Muscle of leg (tissue), 11 donors: ENCODE measurements around the gene OPN1MW. TPM values are rescaled to one million over a fixed set of nuclear protein-coding genes. Genes with fewer than 3 reads are reported as not detected.
"Not testable (repeated sequence)": the region's sequence is repeated elsewhere in the genome, so short reads cannot be mapped to it uniquely, and the experiment has no call there.

Source experiments
- DNase-seq: peaks from one replicate; pipeline ENCODE4 v3.0.0; 2013
- H3K27ac ChIP-seq: one replicate; pipeline ENCODE4 v1.5.1; 2013; ENCODE audit warnings: mild to moderate bottlenecking, low read length, control low read depth
- H3K27me3 ChIP-seq: one replicate; pipeline ENCODE4 v1.6.1; 2013; ENCODE audit warnings: low read length; ENCODE audit not compliant: control insufficient read depth, insufficient read depth
- H3K36me3 ChIP-seq: one replicate; pipeline ENCODE4 v1.6.1; 2013; ENCODE audit warnings: low read length; ENCODE audit not compliant: control insufficient read depth, insufficient read depth
- H3K4me1 ChIP-seq: one replicate; pipeline ENCODE4 v1.6.1; 2013; ENCODE audit warnings: low read length; ENCODE audit not compliant: control insufficient read depth, insufficient read depth
- H3K4me3 ChIP-seq: one replicate; pipeline ENCODE4 v1.5.1; 2013; ENCODE audit warnings: low read length, control low read depth
- H3K9me3 ChIP-seq: replicated peaks from 2 replicates; pipeline ENCODE4 v1.6.1; 2013; ENCODE audit warnings: low read depth, low read length; ENCODE audit not compliant: control insufficient read depth
- WGBS: methylation state at CpG from one replicate; pipeline ENCODE4 v1.1.5; 2013; ENCODE audit warnings: missing lambda C conversion rate; ENCODE audit not compliant: insufficient coverage; 5-methylcytosine and 5-hydroxymethylcytosine counted together
- polyA plus RNA-seq, 8 donors: library from polyadenylated mRNA; unstranded; fragments of 120-200 nt; gene quantifications; one replicate each; pipeline versions ENCODE4 v1.2.1 to v1.2.3, GENCODE V29; 2013; ENCODE audit warnings: inconsistent platforms in 1 of 8, low replicate concordance in 1 of 8; ENCODE audit not compliant: insufficient read length in 8 of 8, insufficient read depth in 1 of 8
- total RNA-seq: library from RNA; stranded (reverse); fragments of 120-200 nt; gene quantifications from one replicate; pipeline ENCODE4 v1.2.4, GENCODE V29; 2013

Gene OPN1MW
- total and polyA plus RNA-seq, 9 donors, result not detected

DNA sequence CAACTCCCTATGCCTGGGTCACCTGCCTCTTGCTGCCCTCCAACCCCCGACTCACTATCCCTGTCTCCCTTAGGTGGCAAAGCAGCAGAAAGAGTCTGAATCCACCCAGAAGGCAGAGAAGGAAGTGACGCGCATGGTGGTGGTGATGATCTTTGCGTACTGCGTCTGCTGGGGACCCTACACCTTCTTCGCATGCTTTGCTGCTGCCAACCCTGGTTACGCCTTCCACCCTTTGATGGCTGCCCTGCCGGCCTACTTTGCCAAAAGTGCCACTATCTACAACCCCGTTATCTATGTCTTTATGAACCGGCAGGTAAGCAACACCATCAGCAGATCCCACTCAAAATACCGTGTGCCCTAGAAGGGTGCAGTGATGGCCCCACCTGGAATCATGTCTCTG, 26.2 kb upstream of the OPN1MW start:
- DNase-seq, H3K27ac ChIP-seq, H3K4me3 ChIP-seq, H3K36me3 ChIP-seq, H3K27me3 ChIP-seq, H3K4me1 ChIP-seq, H3K9me3 ChIP-seq: not testable (repeated sequence)
- 98% methylated on average over 5 of the region's 11 CpGs for WGBS

DNA sequence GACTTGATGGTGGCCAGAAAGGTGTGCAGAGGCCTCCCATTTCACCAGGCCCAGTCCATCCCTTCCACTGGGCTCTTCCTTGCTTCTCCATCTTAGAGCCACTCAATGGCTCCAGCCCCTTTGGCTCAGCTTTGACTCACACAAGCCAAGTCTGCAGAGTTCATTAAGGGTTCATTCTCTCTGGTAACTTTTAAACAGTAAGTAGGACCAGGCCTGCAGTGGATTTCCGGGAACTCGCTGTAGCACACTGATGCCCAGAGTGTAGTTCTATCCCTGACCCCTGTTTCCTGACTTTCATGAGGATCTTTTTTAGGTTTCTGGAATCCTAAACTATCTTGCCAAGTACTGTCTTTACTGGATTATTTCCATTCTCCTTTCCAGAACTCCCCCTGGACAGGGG, 25.2 kb upstream of the OPN1MW start:
- H3K27ac ChIP-seq, H3K9me3 ChIP-seq, H3K4me3 ChIP-seq, H3K36me3 ChIP-seq, DNase-seq, H3K4me1 ChIP-seq, H3K27me3 ChIP-seq: not testable (repeated sequence)
- WGBS, result no CpG with 5 or more reads among the region's 2 CpGs

DNA sequence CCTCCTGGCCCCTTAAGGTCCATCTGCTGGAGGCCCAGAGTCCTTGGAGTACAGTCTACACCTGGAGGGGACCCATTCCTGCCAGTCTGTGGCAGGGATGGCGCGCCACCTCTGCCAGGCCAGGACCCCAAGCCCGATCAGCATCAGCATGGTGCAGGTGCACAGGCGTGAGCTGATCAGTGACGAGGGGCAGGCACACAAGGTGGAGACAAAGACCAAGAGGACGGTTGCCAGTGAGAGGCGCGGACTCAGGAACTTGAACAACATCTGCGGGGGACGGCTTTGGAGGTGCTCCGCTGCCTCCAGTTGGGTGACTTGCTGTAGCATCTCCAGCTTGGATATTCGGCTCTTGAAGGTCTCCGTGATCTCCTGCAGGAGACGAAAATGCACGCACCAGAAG, 23.1 kb upstream of the OPN1MW start:
- no CpG with 5 or more reads among the region's 15 CpGs for WGBS
- not testable (repeated sequence) for H3K4me1 ChIP-seq, H3K9me3 ChIP-seq, DNase-seq, H3K36me3 ChIP-seq, H3K27me3 ChIP-seq, H3K27ac ChIP-seq, H3K4me3 ChIP-seq

DNA sequence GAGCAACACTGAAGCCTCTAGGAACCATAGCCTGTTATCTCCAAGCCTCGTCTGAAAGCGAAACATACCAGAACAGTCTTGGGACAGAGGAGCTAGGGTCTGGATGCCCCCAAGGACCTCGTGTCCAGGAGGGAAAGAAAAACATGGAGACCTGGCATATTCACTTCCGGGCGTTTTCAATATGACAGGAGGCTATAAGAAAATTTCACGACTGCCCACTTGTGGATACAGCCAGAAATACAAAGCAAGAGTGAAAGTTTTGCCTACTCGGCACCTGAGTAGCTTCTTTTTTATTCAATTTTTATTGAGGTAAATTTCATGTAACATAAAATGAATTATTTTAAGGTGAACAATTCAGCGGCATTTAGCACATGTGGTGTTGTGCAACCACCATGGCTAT, 17.5 kb upstream of the OPN1MW start:
- not testable (repeated sequence) for H3K36me3 ChIP-seq, DNase-seq, H3K9me3 ChIP-seq, H3K4me3 ChIP-seq, H3K4me1 ChIP-seq, H3K27me3 ChIP-seq, H3K27ac ChIP-seq
- no CpG with 5 or more reads among the region's 8 CpGs for WGBS

DNA sequence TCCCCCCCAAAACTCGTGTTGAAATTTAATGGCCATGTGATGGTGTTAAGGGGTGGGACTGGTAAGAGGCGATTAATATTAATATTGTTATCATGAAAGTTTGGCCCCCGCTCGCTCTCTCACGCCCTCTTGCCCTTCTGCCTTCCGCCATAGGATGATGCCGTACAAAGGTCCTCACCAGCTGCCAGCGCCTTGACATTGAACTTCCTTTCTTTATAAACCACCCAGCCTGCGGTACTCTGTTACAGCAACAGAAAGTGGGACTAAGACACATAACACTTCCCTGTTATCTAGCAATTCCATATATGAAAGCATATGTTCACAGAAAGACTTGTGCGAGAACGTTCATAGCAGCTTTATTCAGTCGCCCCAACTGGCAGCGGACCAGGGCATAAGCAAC, 14.0 kb upstream of the OPN1MW start:
- not testable (repeated sequence) for H3K27ac ChIP-seq, H3K9me3 ChIP-seq, H3K36me3 ChIP-seq, H3K27me3 ChIP-seq, H3K4me3 ChIP-seq, H3K4me1 ChIP-seq, DNase-seq
- WGBS, result no CpG with 5 or more reads among the region's 13 CpGs

DNA sequence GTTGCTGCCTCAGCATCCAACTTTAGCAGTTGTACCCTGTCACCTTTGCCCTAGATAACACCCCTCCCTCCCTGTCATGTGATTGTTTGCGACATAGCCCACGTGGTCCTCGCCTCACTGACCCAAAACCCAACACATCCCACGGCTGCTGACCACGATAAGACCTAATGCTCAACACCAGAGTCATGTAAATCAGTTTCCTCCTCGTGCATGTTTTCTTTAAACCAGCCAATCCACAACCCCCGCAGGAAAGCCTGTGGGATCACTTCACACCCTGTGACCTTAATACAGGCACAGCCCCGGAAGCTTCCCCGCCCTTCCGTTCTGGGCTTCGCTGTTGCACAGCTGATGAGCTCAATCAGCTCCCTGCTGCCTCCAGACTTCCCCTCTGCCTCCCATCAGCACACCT, 9.9 kb upstream of the OPN1MW start:
- not testable (repeated sequence) for H3K9me3 ChIP-seq, H3K27me3 ChIP-seq, H3K36me3 ChIP-seq, DNase-seq, H3K4me1 ChIP-seq, H3K27ac ChIP-seq, H3K4me3 ChIP-seq
- no CpG with 5 or more reads among the region's 11 CpGs for whole genome bisulfite sequencing

DNA sequence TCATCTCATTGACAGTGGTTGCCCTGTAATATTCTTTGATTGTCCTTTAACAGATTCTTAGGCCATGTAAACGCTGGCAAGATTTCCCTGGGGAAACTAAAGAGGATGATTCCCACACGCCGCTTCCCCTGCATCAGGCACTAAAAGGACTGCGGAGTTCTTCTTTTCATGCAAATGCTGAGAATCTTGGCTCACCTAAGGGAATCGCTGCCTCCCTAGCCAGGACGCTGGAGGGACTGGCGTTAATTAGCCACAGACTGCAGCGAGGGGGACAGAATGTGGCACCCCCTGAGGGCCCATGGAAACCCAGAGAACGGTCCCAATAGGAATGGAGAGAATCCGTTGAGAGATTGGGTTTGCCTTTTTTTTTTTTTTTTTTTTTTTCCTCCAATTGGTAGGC, 8.0 kb upstream of the OPN1MW start:
- no CpG with 5 or more reads among the region's 10 CpGs for WGBS
- H3K27me3 ChIP-seq, H3K4me1 ChIP-seq, DNase-seq, H3K27ac ChIP-seq, H3K4me3 ChIP-seq, H3K36me3 ChIP-seq, H3K9me3 ChIP-seq: not testable (repeated sequence)

DNA sequence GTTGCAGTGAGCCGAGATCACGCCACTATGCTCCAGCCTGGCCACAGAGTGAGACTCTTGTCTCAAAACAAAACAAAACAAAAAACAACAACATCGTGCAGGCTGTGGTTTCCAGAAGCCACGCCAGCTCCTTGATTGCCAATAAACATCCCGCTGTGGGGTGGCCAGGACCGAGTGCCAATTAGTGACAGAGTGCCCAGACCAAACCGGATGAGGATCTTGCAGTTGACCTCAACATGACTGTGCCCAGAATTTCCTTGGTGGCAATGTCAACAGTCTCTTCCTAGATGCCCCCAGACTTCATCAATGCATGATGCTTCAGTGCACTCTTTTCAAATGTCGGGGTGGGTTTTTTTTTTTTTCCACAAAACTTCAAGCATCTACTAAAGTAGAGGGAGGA, 1.4 kb downstream of the OPN1MW start:
- not testable (repeated sequence) for H3K9me3 ChIP-seq, H3K27me3 ChIP-seq, H3K4me1 ChIP-seq, H3K27ac ChIP-seq, H3K36me3 ChIP-seq, DNase-seq, H3K4me3 ChIP-seq
- WGBS, result no CpG with 5 or more reads among the region's 8 CpGs

DNA sequence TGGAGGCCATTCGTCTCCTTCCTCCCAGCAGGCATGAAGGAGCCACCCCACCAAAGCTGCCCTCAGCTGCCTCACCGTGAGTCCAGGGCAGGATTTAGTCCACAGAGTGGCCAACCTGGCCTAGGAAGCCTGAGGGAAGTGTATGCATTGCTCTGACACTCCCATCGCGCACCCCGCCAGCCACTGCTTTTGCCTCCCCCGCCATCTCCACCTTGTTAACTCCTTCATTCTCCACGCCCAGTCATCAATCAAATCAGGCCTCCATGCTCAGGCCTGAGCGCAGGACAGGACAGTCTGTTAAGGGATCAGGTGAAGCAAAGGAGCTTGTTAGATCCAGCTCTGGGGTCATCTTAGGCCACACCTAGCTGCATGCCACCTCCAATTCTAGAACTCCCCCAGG, 10.4 kb downstream of the OPN1MW start:
- not testable (repeated sequence) for H3K27me3 ChIP-seq, H3K27ac ChIP-seq, H3K9me3 ChIP-seq, DNase-seq, H3K4me1 ChIP-seq, H3K4me3 ChIP-seq, H3K36me3 ChIP-seq
- no CpG with 5 or more reads among the region's 8 CpGs for WGBS

DNA sequence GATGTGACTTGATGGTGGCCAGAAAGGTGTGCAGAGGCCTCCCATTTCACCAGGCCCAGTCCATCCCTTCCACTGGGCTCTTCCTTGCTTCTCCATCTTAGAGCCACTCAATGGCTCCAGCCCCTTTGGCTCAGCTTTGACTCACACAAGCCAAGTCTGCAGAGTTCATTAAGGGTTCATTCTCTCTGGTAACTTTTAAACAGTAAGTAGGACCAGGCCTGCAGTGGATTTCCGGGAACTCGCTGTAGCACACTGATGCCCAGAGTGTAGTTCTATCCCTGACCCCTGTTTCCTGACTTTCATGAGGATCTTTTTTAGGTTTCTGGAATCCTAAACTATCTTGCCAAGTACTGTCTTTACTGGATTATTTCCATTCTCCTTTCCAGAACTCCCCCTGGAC, 11.9 kb downstream of the OPN1MW start:
- H3K9me3 ChIP-seq, H3K27ac ChIP-seq, H3K4me3 ChIP-seq, H3K4me1 ChIP-seq, H3K27me3 ChIP-seq, DNase-seq, H3K36me3 ChIP-seq: not testable (repeated sequence)
- no CpG with 5 or more reads among the region's 2 CpGs for WGBS

DNA sequence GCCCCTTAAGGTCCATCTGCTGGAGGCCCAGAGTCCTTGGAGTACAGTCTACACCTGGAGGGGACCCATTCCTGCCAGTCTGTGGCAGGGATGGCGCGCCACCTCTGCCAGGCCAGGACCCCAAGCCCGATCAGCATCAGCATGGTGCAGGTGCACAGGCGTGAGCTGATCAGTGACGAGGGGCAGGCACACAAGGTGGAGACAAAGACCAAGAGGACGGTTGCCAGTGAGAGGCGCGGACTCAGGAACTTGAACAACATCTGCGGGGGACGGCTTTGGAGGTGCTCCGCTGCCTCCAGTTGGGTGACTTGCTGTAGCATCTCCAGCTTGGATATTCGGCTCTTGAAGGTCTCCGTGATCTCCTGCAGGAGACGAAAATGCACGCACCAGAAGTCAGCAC, 14.1 kb downstream of the OPN1MW start:
- H3K4me3 ChIP-seq, H3K36me3 ChIP-seq, H3K27me3 ChIP-seq, H3K27ac ChIP-seq, H3K9me3 ChIP-seq, DNase-seq, H3K4me1 ChIP-seq: not testable (repeated sequence)
- WGBS, result no CpG with 5 or more reads among the region's 15 CpGs
